Uterus (tissue), 2 donors: Measurements from ENCODE around the gene NCAPD3.

Source experiments
- POLR2A ChIP-seq, 2 donors: fragments of 450-650 bp; IDR thresholded peaks; one replicate each; pipeline ENCODE4 v1.6.1; 2016; ENCODE audit warnings: antibody characterized with exemption in 2 of 2, mild to moderate bottlenecking in 1 of 2, moderate library complexity in 1 of 2
- TF ChIP-seq, protein P1 (sequence below), 4 experiments: fragments of 200-600 bp in 2 of 4; fragments of 450-650 bp in 2 of 4; sonication (generic) in 2 of 4; IDR thresholded peaks; one replicate each; pipeline ENCODE4 v1.5.1; 2016 to 2019; ENCODE audit warnings: antibody characterized with exemption in 4 of 4, mild to moderate bottlenecking in 2 of 4, moderate library complexity in 1 of 4

DNA sequence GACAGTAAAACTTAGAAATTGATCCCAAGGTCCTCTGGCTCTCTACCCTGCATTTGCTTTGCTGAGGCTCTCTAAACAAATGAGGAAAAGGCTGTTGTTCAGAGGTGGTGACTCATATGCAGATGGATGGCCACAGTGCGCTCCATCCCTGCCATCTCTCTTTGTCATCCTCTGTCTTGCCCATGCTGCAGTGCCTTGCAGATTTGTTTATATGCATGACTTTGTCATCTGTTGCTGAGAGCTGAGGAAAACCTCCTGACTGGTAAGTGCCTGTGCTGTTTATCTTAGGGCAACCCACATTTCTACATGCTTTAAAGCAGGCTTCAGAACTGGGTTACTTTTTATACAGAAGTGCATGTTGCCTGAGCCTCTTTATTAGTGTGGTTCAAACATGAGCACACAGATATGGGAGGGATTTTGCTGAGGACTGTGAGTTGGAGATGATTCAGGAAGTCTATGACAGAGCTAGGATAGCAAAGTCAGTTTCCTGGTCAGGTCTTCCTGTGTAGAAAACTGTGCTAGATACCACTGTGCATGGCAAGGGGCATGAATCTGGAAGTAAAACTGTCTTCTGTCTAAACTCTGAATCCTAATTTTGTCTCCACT, 97.4 kb downstream of the NCAPD3 start:
- no peak for TF ChIP-seq POLR2A (IDR thresholded peaks at IDR 0.05)
- TF ChIP-seq, protein P1, sequence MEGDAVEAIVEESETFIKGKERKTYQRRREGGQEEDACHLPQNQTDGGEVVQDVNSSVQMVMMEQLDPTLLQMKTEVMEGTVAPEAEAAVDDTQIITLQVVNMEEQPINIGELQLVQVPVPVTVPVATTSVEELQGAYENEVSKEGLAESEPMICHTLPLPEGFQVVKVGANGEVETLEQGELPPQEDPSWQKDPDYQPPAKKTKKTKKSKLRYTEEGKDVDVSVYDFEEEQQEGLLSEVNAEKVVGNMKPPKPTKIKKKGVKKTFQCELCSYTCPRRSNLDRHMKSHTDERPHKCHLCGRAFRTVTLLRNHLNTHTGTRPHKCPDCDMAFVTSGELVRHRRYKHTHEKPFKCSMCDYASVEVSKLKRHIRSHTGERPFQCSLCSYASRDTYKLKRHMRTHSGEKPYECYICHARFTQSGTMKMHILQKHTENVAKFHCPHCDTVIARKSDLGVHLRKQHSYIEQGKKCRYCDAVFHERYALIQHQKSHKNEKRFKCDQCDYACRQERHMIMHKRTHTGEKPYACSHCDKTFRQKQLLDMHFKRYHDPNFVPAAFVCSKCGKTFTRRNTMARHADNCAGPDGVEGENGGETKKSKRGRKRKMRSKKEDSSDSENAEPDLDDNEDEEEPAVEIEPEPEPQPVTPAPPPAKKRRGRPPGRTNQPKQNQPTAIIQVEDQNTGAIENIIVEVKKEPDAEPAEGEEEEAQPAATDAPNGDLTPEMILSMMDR (IDR thresholded peaks at IDR 0.05), result no peak
